RWPE1 (cell line): ENCODE data around the gene YTHDF1.
A peak's percentile ranks its signal among the peaks of the same experiment; 100 is the strongest.

Experiments used
- CTCF ChIA-PET: fragments of 350-600 bp; sonication (Branson Sonifier 250); formaldehyde crosslinking; extraction: SDS; loops from one replicate; lab custom pipeline; 2021; lab: Yijun Ruan, JAX
- POLR2A ChIA-PET: fragments of 400-600 bp; formaldehyde crosslinking; extraction: SDS; loops from one replicate; lab custom pipeline; 2020; ENCODE audit warnings: antibody characterized with exemption; ENCODE audit not compliant: low non-redundant PET; lab: Yijun Ruan, JAX
- DNase-seq: peaks from one replicate; pipeline ENCODE4 v3.0.0; 2012; ENCODE audit warnings: low spot score
- H3K27ac ChIP-seq: fragments of 450-650 bp; 2 replicates; pipeline ENCODE4 v1.5.1; 2017
- TF ChIP-seq, protein P1 (sequence below): fragments of 450-650 bp; conservative IDR thresholded peaks from 2 replicates; pipeline ENCODE4 v1.5.1; 2017; ENCODE audit warnings: low read depth, mild to moderate bottlenecking

Gene YTHDF1

DNA sequence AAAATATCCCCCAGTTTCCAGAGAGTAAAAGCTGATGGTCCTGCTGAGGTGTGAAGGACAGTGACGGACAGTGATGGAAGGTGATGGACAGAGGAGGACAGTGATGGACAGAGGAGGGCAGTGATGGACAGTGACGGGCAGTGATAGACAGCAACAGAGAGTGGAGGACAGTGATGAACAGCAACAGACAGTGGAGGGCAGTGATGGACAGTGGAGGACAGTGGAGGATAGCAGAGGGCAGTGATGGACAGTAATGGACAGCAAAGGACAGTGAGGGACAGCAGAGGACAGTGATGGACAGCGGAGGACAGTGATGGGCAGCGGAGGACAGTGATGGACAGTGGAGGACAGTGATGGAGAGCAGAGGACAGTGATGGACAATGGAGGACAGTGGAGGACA is 41.0 kb upstream of the YTHDF1 start:
- ChIA-PET POLR2A (no interaction called here), CTCF (interaction anchor here (6.4 kb wide), 1 partner anchor 33 kb away, joined by 33 read pairs; no protein-coding TSS in a partner anchor)
- peak overlapping the region; percentile 55; the same call in 1 of the 2 replicates for H3K27ac ChIP-seq
- TF ChIP-seq, protein P1, sequence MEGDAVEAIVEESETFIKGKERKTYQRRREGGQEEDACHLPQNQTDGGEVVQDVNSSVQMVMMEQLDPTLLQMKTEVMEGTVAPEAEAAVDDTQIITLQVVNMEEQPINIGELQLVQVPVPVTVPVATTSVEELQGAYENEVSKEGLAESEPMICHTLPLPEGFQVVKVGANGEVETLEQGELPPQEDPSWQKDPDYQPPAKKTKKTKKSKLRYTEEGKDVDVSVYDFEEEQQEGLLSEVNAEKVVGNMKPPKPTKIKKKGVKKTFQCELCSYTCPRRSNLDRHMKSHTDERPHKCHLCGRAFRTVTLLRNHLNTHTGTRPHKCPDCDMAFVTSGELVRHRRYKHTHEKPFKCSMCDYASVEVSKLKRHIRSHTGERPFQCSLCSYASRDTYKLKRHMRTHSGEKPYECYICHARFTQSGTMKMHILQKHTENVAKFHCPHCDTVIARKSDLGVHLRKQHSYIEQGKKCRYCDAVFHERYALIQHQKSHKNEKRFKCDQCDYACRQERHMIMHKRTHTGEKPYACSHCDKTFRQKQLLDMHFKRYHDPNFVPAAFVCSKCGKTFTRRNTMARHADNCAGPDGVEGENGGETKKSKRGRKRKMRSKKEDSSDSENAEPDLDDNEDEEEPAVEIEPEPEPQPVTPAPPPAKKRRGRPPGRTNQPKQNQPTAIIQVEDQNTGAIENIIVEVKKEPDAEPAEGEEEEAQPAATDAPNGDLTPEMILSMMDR: no peak
- DNase-seq: no peak

DNA sequence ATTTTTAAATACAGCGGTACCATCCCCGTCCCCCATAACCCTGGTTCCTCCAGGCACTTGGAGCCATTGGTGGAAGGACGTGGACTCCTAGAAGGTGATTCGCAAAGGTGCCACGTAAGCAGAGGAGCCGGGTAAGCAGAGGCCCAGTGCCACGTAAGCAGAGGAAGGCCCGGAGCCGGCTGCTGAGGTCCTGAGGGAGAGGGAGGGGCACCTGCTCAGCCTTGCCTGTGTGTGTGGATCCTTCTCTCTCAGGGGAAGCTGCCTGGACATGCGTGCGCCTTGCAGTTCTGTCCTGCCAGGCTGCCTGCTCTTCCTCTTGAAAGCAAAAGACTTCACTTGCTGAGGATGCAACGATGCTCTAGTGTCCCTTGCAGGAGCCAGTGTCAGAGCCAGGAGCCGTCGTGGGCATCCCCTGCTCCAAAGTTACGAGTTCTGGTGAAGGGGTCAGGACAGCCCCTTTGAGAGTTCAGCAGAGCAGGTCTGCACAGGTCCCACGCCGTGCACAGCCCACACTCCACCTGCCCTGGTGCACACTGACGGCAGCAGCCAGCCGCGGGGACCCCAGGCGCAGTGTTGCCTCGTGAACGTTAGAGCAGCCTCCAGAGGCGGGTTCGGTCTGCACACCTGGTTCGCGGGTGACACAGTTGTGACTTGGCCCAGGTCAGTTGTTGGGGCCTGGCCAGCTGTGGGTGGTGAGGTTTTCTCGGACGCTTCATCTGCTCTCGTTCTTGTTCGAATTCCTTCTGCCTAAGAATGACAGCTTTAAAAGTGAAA is 40.2 kb upstream of the YTHDF1 start:
- TF ChIP-seq, protein P1: no peak
- ChIA-PET POLR2A (interaction anchor here (0.5 kb wide), 1 partner anchor 41 kb away, joined by 3 read pairs; no protein-coding TSS in a partner anchor), CTCF (interaction anchor here (0.6 to 6.4 kb wide), 3 partner anchors 33 to 281 kb away, joined by 3 to 33 read pairs (median 3); no protein-coding TSS in a partner anchor)
- peak overlapping the region; percentile 55 for H3K27ac ChIP-seq
- peak; percentile 93 for DNase-seq

DNA sequence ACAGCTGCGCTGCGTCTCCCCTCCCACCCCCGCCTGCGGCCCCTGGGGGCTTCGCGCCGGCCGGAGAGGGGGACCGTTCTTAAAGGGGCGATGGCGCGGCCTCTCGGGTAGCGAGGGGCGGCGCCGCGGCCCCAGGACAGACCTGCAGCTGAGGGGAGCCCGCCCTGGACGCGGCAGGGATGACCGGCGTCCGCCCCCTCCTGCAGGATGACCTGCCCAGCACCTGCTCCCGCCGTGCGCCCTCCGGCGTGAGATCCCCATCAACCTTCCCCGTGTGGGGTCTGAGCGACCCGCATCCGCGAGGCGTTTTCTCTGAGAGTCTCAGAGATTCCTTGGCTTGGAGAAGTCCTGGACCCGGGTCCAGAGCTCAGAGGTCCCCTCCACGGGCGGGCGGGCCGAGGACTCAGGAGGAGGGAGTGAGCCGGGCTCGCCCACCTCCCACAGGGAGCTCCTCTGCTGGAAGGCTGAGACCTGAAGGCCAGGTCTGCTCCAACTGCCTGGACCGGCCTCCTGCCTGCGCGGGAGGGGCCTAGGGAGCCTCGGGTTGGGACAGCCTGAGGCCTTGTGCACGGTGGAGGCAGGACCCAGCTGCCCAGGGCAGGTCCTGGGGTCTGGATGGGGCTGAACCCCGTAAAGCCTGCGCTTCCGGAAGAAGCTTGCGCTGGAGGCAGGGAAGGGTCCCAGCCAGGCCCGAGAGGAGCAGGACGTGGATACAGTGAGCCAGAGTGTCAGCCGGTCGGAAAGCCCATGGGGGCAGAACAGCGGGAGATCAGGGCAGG is 38.9 kb upstream of the YTHDF1 start:
- ChIA-PET POLR2A (no interaction called here), CTCF (interaction anchor here (0.6 to 6.4 kb wide), 6 partner anchors 17 to 75 kb away, joined by 3 to 33 read pairs (median 3); no protein-coding TSS in a partner anchor)
- H3K27ac ChIP-seq: no peak overlapping the region
- TF ChIP-seq, protein P1: no peak
- no peak for DNase-seq

DNA sequence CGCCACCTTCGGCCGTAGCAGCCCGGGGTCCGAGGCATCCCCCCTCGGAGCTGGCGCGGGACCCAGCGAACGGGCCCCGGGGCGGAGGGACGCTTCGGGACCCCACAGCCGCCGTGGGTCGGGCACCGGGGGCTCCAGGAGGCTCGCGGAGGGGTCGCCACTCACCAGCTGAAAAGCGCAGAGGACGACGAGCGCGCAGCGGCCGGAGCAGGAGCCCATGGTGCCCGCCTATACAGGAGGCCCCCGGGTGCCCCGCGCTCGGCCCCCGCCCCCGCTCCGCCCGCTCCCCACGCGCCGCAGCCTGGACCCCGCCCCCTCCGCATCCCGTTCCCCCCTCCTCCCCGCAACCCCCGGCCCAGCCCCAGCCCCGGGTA is 38.3 kb upstream of the YTHDF1 start, which contains the start of gene NKAIN4:
Gene NKAIN4, minus strand, starts transcription at position 232 of the 374 bp plus-strand sequence. Its CDS starts 13 bp downstream, at position 219.
- ChIA-PET POLR2A (no interaction called here), CTCF (interaction anchor here (0.9 to 6.4 kb wide), 3 partner anchors 16 to 31 kb away, joined by 3 to 33 read pairs (median 3); no protein-coding TSS in a partner anchor)
- no peak within 1 kb of the TSS for H3K27ac ChIP-seq
- TF ChIP-seq, protein P1: no peak
- no peak for DNase-seq

DNA sequence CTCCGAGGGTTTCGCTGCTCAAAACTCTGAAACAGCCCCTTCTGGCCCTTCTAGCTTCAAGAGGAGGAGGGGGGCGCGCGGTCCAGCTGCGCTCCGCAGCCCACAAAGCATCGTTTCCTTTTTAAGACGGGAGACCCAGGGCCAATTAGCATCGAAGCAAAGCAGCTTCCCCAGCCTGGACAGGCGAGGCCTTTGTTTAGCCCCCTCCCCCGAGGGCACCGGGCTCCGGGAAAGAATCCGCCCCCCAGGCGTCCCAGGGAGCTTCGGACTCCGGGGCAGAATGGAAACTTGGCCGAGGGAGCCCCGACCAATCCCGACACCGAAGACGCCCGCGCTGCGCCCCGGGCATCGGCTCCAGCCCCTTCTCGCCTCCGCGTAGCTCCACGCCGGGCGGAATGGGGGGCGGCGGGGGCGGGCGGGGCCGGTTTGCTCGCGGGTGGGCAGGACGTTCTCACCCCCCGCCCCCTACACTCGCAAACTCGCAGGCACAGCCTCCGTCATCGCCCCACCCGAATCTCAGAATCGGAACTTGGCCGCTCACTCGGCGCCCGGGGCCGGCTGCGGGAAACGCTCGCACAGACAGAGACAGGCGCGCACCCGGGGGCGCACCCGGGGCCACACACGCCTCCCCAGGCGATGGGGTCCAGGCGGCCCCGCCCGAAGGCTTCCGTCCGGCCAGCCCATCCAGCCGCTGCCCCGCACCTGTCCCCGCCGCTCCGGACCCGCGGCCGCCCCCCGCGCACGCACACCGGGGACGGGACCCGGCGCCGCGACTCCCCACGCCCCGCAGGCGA is 37.7 kb upstream of the YTHDF1 start:
- DNase-seq: peak; percentile 38
- ChIA-PET CTCF (interaction anchor here (0.6 to 6.4 kb wide), 4 partner anchors 19 to 236 kb away, joined by 3 to 33 read pairs (median 7); no protein-coding TSS in a partner anchor), POLR2A (interaction anchor here (1.0 to 1.3 kb wide), 2 partner anchors 18 to 19 kb away, joined by 3 read pairs; partner anchors contain the start of genes ARFGAP1 and BIRC7)
- TF ChIP-seq, protein P1: no peak
- no peak overlapping the region for H3K27ac ChIP-seq
